Keratinocyte (primary cell): ENCODE results near the gene TERB1. TPM values are rescaled to one million over a fixed set of nuclear protein-coding genes. Genes with fewer than 3 reads are reported as not detected.

Experiments
- DNase-seq: peaks from one replicate; pipeline ENCODE4 v3.0.0-alpha.2; 2011; ENCODE audit warnings: low read depth, missing footprints, low spot score
- FAIRE-seq: peaks from 2 replicates; lab custom pipeline; 2011; peaks lifted over from hg19 to GRCh38; lab: Jason Lieb, UNC
- H2AFZ ChIP-seq: 2 replicates; pipeline ENCODE4 v1.6.0; 2012; ENCODE audit warnings: low read length, control low read depth, inconsistent platforms; ENCODE audit not compliant: control insufficient read depth
- H3K27ac ChIP-seq: 2 replicates; pipeline ENCODE4 v1.5.1; 2011; ENCODE audit warnings: low read length; ENCODE audit not compliant: control insufficient read depth, insufficient read depth
- H3K27me3 ChIP-seq: 3 replicates; pipeline ENCODE4 v1.6.0; 2011; ENCODE audit warnings: low read length; ENCODE audit not compliant: control insufficient read depth, insufficient read depth; ENCODE audit errors: extremely low read depth
- H3K36me3 ChIP-seq, 2 experiments: 2 replicates in 1 of 2; 3 replicates in 1 of 2; pipeline ENCODE4 v1.5.1; 2011; ENCODE audit warnings: low read length in 2 of 2, mild to moderate bottlenecking in 1 of 2; ENCODE audit not compliant: control insufficient read depth in 2 of 2, insufficient read depth in 2 of 2; ENCODE audit errors: extremely low read depth in 1 of 2
- H3K4me1 ChIP-seq: 3 replicates; pipeline ENCODE4 v1.5.1; 2011; ENCODE audit warnings: low read length; ENCODE audit not compliant: control insufficient read depth, insufficient read depth; ENCODE audit errors: extremely low read depth
- H3K4me2 ChIP-seq: 3 replicates; pipeline ENCODE4 v1.6.0; 2011; ENCODE audit warnings: low read depth, low read length; ENCODE audit not compliant: control insufficient read depth, insufficient read depth; ENCODE audit errors: extremely low read depth
- H3K4me3 ChIP-seq, 3 experiments: fragments of 200-600 bp in 1 of 3; sonication (generic) in 1 of 3; 2 replicates in 2 of 3; 3 replicates in 1 of 3; pipeline ENCODE4 v1.5.1; 2011 to 2016; ENCODE audit warnings: low read length in 3 of 3, mild to moderate bottlenecking in 3 of 3, control low read depth in 2 of 3, inconsistent platforms in 1 of 3, low read depth in 1 of 3, mixed read lengths in 1 of 3, mixed run types in 1 of 3, moderate library complexity in 1 of 3; ENCODE audit not compliant: control insufficient read depth in 2 of 3, insufficient read depth in 2 of 3; ENCODE audit errors: extremely low read depth in 1 of 3
- H3K79me2 ChIP-seq: 2 replicates; pipeline ENCODE4 v1.6.0; 2012; ENCODE audit warnings: low read length; ENCODE audit not compliant: control insufficient read depth, insufficient read depth
- H3K9ac ChIP-seq: 3 replicates; pipeline ENCODE4 v1.6.0; 2011; ENCODE audit warnings: low read length; ENCODE audit not compliant: control insufficient read depth, insufficient read depth; ENCODE audit errors: extremely low read depth
- H3K9me1 ChIP-seq: 3 replicates; pipeline ENCODE4 v1.6.0; 2011; ENCODE audit warnings: low read length; ENCODE audit not compliant: control insufficient read depth, insufficient read depth; ENCODE audit errors: extremely low read depth
- H3K9me3 ChIP-seq: 2 replicates; pipeline ENCODE4 v1.5.1; 2012; ENCODE audit warnings: low read depth, low read length; ENCODE audit not compliant: control insufficient read depth
- H4K20me1 ChIP-seq: 3 replicates; pipeline ENCODE4 v1.6.0; 2011; ENCODE audit warnings: low read length; ENCODE audit not compliant: control insufficient read depth, insufficient read depth; ENCODE audit errors: extremely low read depth
- EZH2 ChIP-seq: IDR thresholded peaks from one replicate; pipeline ENCODE4 v1.6.1; 2012; ENCODE audit warnings: inconsistent platforms, mild to moderate bottlenecking, low read length, moderate library complexity
- dilution Hi-C: fragments of 300-500 bp; cut with MboI; formaldehyde crosslinking; loops from one replicate; pipeline ENCODE4 v1.7.0; 2020; ENCODE audit warnings: low sequenced_read_pairs; ENCODE audit not compliant: extremely low pct_ligation_motif_present
- polyA plus RNA-seq, 5 experiments: library from polyadenylated mRNA; depleted of rRNA in 3 of 5; stranded (reverse) in 3 of 5; stranded (forward) in 1 of 5; unstranded in 1 of 5; fragments of >200 nt; gene quantifications; 1 replicate in 1 of 5; 2 replicates in 3 of 5; 3 replicates in 1 of 5; pipeline versions ENCODE4 v1.2.1 to v1.2.3, GENCODE V29; 2011 to 2012; ENCODE audit warnings: missing spikeins in 2 of 5, low read depth in 1 of 5, low replicate concordance in 1 of 5
- TF ChIP-seq, protein P1 (sequence below), 3 experiments: IDR thresholded peaks in 1 of 3; conservative IDR thresholded peaks in 1 of 3; optimal IDR thresholded peaks in 1 of 3; 2 replicates in 2 of 3; 3 replicates in 1 of 3; pipeline versions ENCODE3 to v1.5.1; 2011; ENCODE audit warnings: low read length in 3 of 3, mild to moderate bottlenecking in 3 of 3, moderate library complexity in 2 of 3, control low read depth in 1 of 3, inconsistent platforms in 1 of 3; ENCODE audit not compliant: insufficient read depth in 2 of 3; ENCODE audit errors: extremely low read depth in 1 of 3

Gene TERB1
- polyA plus RNA-seq, 1 donor (not counting 4 experiments of a cell fraction or from before 2014, with no cell fraction given) = 0.22 TPM

DNA sequence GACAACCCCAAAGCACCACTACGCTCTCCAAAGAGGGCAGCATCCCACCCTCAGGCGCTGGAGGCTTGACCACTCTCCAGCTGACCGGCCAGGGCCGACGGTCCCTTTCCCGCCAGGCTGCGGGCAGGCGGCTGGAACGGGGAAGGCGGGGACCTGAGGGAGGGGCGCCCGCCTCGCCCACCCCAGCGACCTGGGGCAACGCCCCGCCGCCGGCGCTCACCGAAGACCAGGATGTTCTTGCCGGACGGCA is 50.4 kb downstream of the TERB1 start:
- no peak for TF ChIP-seq EZH2
- TF ChIP-seq, protein P1, sequence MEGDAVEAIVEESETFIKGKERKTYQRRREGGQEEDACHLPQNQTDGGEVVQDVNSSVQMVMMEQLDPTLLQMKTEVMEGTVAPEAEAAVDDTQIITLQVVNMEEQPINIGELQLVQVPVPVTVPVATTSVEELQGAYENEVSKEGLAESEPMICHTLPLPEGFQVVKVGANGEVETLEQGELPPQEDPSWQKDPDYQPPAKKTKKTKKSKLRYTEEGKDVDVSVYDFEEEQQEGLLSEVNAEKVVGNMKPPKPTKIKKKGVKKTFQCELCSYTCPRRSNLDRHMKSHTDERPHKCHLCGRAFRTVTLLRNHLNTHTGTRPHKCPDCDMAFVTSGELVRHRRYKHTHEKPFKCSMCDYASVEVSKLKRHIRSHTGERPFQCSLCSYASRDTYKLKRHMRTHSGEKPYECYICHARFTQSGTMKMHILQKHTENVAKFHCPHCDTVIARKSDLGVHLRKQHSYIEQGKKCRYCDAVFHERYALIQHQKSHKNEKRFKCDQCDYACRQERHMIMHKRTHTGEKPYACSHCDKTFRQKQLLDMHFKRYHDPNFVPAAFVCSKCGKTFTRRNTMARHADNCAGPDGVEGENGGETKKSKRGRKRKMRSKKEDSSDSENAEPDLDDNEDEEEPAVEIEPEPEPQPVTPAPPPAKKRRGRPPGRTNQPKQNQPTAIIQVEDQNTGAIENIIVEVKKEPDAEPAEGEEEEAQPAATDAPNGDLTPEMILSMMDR (optimal IDR thresholded peaks at IDR 0.05 in 1 of 3, IDR thresholded peaks at IDR 0.05 in 1 of 3, conservative IDR thresholded peaks at IDR 0.05 in 1 of 3; ENCODE audit: extremely low read depth in 1 of 3, insufficient read depth in 2 of 3, low read length in 3 of 3) = no peak
- FAIRE-seq = no peak
- peak overlapping the region; percentile 71 for H2AFZ ChIP-seq
- dilution Hi-C loops = no loop called here
- H4K20me1 ChIP-seq = peaks cover 3% of the 10 kb centered on the region
- H3K36me3 ChIP-seq = peaks cover 10 to 25% of the 10 kb centered on the region in 2 experiments
- peak overlapping the region; percentile 85 for H3K27ac ChIP-seq
- H3K9me1 ChIP-seq = no peaks in the 10 kb centered on the region
- H3K4me1 ChIP-seq = peaks cover 26% of the 10 kb centered on the region
- H3K79me2 ChIP-seq = peaks cover 49% of the 10 kb centered on the region
- no peaks in the 10 kb centered on the region for H3K9me3 ChIP-seq
- H3K9ac ChIP-seq = peak overlapping the region; percentile 92
- peak overlapping the region; percentile 98 for H3K4me2 ChIP-seq
- H3K27me3 ChIP-seq = no peaks in the 10 kb centered on the region
- no peak for DNase-seq
- peak overlapping the region; percentile 74 to 94 (median 92) for H3K4me3 ChIP-seq

DNA sequence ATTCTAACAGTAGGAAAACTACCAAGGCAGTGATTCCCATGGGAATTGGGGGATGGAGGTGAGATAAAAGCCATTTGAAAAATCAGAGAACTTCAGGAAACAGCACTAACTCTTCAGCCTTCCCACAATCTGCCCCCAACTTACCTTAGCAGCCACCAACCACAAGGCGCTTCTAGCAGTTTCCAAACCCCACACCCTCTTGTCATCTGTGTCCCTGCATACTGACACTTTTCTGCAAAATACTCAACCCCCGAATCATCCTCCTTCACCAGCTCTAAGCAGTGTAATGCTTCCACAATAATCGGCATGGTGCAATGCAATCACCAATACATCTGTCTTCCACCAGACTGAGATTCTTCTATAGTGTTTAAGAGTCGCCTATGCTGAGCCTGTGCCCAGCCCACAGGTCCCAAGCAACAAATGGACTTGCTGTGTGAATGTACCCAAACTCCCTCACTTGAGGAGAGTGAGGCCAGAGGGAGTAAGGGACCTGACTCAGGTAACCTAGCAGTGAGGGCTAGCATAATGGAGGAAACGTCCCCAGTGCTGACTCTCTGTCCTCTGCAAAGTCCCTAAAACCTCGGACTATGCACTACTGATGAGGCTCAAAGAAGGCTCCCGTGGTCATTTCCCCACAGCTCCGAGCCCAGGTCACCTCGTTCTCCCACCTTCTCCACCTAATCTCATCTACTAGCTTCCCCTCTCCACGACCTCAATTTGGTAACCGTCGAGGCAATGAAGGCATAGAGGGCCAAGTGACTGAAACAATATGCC is 50.9 kb downstream of the TERB1 start:
- Histone ChIP-seq H3K4me1 (peaks cover 26% of the 10 kb centered on the region), H3K9ac (peak overlapping the region; percentile 92), H3K79me2 (peaks cover 52% of the 10 kb centered on the region), H3K27me3 (no peaks in the 10 kb centered on the region), H3K4me3 (peak overlapping the region; percentile 74 to 94 (median 92)), H2AFZ (peak overlapping the region; percentile 71), H3K36me3 (peaks cover 10 to 25% of the 10 kb centered on the region in 2 experiments), H3K4me2 (peak overlapping the region; percentile 98), H3K27ac (peak overlapping the region; percentile 85), H3K9me1 (no peaks in the 10 kb centered on the region), H3K9me3 (no peaks in the 10 kb centered on the region), H4K20me1 (peaks cover 3% of the 10 kb centered on the region)
- dilution Hi-C loops = no loop called here
- no peak for DNase-seq
- TF ChIP-seq EZH2 = no peak
- TF ChIP-seq, protein P1 (optimal IDR thresholded peaks at IDR 0.05 in 1 of 3, IDR thresholded peaks at IDR 0.05 in 1 of 3, conservative IDR thresholded peaks at IDR 0.05 in 1 of 3; ENCODE audit: extremely low read depth in 1 of 3, insufficient read depth in 2 of 3, low read length in 3 of 3) = no peak
- FAIRE-seq = no peak
